Activated CD8-positive, alpha-beta memory T cell treated with anti-CD3 and anti-CD28 coated beads for 24 hours (primary cell): Measurements from ENCODE around the gene ITGA4.
A peak's percentile ranks its signal among the peaks of the same experiment; 100 is the strongest.
"Not testable (repeated sequence)": the region's sequence is repeated elsewhere in the genome, so short reads cannot be mapped to it uniquely, and the experiment has no call there.

Source experiments
- DNase-seq: peaks from one replicate; pipeline ENCODE4 v3.0.0-alpha.2; 2020

The ITGA4 gene

GRCh38 chr2:181457121-181457740 is at the start of gene ITGA4:
TSS of gene ITGA4 (plus strand) at chr2:181457386. CDS start at chr2:181457655, 269 bp downstream.
- DNase-seq, result peak; percentile 94

GRCh38 chr2:181408861-181409260 is 48.3 kb upstream of the ITGA4 start:
- DNase-seq, result no peak

GRCh38 chr2:181411105-181411849 is 45.9 kb upstream of the ITGA4 start:
- DNase-seq, result no peak

GRCh38 chr2:181419129-181419855 is 37.9 kb upstream of the ITGA4 start:
- no peak for DNase-seq

GRCh38 chr2:181420259-181421130 is 36.7 kb upstream of the ITGA4 start:
- no peak for DNase-seq

- no peak for DNase-seq
Observed at GRCh38 chr2:181421131-181421458, 36.1 kb upstream of the ITGA4 start.

GRCh38 chr2:181421464-181421863 is 35.7 kb upstream of the ITGA4 start:
- no peak for DNase-seq

- no peak for DNase-seq
Observed at GRCh38 chr2:181426672-181427071, 30.5 kb upstream of the ITGA4 start.

- DNase-seq, result no peak
Observed at GRCh38 chr2:181430406-181431118, 26.6 kb upstream of the ITGA4 start.

- DNase-seq, result no peak
Observed at GRCh38 chr2:181431674-181432073, 25.5 kb upstream of the ITGA4 start.

GRCh38 chr2:181438261-181438660 is 18.9 kb upstream of the ITGA4 start:
- DNase-seq, result no peak

GRCh38 chr2:181440344-181440743 is 16.8 kb upstream of the ITGA4 start:
- no peak for DNase-seq

GRCh38 chr2:181440919-181441318 is 16.3 kb upstream of the ITGA4 start:
- DNase-seq, result no peak

- no peak for DNase-seq
Observed at GRCh38 chr2:181441670-181442069, 15.5 kb upstream of the ITGA4 start.

GRCh38 chr2:181444654-181445053 is 12.5 kb upstream of the ITGA4 start:
- DNase-seq, result no peak

GRCh38 chr2:181446985-181447384 is 10.2 kb upstream of the ITGA4 start:
- no peak for DNase-seq

- not testable (repeated sequence) for DNase-seq
Observed at GRCh38 chr2:181449278-181449677, 7.9 kb upstream of the ITGA4 start.

GRCh38 chr2:181454686-181455450 is 2.3 kb upstream of the ITGA4 start:
- DNase-seq, result no peak

- DNase-seq, result peak; percentile 84
Observed at GRCh38 chr2:181456660-181457120, 496 bp upstream of the ITGA4 start.

- peak; percentile 90 for DNase-seq
Observed at GRCh38 chr2:181457741-181458425, 697 bp downstream of the ITGA4 start.

- no peak for DNase-seq
Observed at GRCh38 chr2:181458871-181459270, 1.7 kb downstream of the ITGA4 start.
